Activated CD4-positive, CD25-positive, alpha-beta regulatory T cell treated with anti-CD3 and anti-CD28 coated beads, Interleukin-2, amount 50 U/mL, for 16 hours (primary cell): Measurements from ENCODE around the gene KCNMA1.
"Not testable (repeated sequence)": the region's sequence is repeated elsewhere in the genome, so short reads cannot be mapped to it uniquely, and the experiment has no call there.

Source experiments
- DNase-seq: peaks from one replicate; pipeline ENCODE4 v3.0.0-alpha.2; 2020; ENCODE audit warnings: low read depth, low spot score

The KCNMA1 gene

DNA sequence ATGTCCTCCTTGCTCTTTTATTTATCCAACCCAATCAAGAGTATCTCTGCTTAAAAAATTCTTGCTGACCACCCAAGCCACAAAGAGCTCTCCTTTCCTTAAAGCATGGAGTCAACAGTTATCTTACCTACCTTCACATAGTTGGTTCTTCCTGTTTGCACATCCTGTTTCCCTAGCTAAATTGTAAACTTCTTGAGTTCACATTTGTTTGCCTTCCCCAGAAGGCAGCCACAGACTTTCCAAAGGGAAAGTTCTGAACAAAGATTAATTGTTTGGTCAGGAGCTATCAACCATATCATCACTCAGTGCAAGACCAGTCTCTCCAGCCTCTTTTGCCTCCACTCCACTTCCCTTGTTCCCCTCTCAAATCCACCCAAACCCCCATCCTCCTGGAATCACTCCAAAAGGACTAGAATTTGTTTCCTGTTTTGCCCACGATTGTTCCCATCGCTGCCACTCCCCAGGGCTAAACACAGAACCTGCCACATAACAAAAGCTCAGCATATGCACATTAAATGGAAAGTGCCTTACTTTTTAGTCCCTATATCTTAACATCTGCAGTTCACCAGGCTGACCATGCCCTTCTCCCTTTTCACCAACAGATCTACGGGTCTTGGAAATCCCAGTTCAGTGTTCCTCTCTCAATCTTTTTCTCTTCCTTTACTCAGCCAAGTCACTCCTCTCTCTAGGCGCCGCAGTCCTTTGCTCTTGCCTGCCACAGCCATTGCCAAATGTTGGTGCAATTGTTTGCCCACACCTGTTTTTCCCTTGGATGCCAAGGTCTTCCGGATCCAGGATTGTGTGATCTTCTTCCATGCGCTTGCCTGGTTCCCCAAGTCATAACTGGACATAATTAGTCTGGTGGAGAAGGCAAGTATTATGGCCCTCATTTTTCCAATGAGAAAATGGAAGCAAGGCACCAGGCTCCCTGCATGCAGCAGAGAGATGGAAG is 265.5 kb downstream of the KCNMA1 start:
- no peak for DNase-seq

DNA sequence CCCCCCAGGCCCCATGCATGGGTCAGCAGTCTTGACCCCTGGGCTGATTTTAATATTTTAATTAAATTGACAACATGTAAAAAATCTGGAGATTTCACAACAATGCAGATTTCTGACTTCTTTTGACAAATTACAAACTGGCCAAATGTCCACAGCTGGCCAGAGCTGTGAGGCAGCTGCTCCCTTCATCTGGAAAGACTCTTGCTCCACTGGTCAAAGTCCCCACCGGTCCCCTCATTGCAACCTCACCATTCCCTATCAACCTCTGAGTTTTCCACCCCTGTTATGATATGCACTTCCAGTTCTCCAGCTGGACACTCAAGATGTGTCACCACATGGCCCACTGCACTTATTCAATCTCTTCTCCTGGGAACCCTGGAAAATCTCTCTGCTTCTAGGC is 266.2 kb downstream of the KCNMA1 start:
- no peak for DNase-seq

DNA sequence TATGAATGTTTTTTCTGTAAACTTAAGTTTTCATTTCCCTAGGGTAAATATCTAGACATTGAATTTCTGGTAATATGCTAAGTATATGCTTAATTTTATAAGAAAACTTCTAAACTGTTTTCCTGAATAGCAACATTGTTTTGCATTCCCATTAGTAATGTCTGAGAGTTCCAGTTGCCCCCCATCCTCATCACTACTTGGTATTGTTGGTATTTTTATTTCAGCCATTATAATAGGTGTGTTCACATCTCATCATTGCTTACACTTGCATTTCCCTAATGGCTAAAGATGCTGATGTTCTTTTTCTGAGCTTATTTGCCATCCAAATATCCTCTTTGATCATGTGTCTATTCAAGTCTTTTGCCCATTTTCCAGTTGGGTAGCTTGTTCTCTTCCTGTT is 269.6 kb downstream of the KCNMA1 start:
- DNase-seq, result no peak

DNA sequence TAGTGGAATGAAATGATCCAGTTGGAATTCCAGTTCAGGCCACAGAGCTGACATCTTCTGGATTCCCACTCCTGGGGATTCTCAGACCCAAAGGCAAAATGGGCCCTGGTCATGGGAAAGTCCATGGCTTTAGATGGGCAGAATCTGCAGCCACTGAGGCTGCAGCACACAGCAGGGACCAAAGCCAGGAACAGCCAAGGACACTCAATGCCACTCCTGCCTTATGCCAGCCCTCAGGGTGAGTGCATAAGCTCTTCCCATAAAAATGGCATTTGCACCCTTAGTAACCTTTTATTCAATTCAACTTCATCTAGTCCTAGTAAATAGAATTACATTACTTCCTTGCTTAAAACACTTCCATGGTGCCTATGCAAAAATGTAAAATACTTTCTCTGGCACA is 274.4 kb downstream of the KCNMA1 start:
- no peak for DNase-seq

DNA sequence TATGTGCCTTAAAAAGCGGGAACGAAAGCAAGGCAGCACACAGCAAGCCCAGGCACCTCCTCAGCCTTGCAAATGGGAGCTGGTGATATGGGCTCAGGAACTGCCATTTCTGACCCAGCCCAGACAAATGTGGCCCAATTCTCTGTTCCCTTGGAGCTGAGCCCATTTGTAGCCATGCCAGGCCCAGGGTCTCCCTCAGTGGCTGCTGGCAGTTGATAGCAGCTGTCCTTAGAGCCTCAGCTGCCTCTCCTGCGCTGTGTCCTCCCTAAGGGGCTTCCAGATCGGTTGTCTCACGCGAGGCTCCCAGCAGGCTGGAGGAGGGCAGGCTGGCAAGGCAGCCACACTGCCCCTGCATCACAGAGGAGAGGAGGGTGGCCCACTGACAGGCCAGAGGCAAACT is 275.8 kb downstream of the KCNMA1 start:
- DNase-seq, result no peak

DNA sequence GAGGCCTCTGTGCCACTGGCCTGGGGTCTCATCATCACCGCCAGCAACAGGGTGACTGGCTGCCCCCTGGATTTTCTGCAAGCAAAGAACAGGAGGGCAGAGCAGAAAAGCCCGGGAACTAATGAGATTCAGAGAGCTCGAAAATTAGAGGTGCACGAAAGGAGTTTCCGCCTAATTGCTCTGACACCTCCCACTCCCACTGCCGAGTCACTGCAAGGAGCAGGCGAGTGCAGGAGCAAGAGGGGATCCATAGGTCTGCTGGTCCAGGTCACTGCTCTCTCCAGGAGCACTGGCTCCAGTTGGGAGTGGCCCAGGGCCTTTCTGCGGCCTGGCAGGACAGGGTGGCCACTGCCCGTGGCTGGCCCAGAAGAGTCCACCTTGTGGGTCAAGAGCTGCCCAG is 276.2 kb downstream of the KCNMA1 start:
- DNase-seq, result no peak

DNA sequence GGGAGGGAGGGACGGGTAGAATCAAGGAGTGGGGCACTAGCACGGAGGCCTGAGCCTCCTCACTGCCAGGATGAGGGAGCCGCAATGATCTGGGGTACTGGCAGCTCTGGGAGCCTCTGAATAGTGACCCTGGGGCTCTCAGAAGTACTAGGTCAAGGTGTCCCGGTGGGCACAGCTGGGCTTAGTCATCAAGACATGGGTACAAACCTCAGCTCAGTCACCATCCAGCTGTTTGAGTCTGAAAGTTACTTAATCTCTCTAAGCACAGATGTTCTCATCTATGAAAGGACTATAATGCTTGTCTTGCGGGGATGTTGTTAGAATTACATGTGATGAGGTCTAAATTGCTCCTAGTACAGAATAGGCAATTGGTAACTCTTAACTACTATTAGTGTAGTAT is 276.8 kb downstream of the KCNMA1 start:
- no peak for DNase-seq

DNA sequence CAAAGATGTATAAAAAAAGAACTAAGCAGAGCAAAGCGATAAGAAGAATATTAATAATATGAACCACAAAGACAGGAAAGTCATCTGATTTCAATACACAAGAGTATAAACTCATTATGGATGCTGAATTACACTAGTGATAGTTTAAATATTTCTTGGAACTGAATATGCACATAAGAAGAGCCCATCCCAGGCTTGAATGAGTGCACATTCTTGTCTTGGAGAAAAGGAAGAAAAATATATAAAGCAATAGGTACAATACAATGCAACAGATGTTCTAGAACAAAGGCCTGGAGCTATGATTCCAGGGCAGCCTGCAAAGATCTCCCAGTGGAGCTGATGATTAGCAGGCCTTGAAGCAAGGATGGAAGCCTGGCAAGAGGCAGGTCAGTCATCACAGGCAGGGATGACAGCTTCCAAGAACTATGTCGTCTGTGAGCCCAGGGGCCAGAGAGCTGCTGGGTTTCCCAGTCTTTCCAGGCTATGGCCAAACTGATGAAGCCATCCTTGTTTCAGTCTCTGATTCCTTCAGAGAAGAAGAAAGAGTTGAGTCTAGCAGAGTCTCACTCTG is 277.6 kb downstream of the KCNMA1 start:
- no peak for DNase-seq

DNA sequence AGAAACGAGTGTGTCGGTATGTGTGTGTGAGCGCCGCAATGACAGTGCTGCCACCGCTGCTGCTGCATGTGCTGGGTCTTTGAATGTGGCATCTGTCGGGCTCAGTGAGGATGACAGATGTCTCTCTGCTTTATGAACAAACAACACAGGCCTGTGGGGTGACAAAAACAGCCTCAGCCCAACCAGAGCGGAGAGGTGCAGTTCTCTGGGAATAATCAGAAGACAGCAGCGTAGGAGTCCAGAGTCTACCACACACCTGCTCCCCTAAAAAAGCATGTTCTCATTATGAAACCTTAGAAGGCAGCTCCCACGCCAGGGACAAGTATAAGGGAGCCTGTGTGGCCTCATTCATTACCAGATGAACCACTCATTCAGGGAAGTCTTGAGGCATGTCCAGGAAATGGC is 278.3 kb downstream of the KCNMA1 start:
- DNase-seq, result no peak

DNA sequence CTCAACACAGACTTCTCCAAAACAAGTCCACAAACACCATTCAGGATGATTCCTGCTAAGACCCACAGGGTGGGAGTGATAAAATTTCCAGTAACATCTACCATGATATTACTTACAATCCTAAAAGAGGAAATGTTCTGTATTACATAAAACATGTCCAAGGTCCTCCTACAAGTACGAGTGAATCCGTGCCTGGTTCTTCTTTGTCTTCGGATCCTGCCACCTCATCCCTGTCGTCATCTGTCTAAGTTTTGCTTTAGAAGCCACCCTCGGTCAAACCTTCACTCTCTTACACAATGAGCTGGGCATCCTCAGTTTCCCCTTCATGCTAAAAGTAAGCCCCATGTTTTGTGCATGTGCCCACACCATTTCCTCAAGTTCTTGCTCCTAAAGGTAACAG is 279.0 kb downstream of the KCNMA1 start:
- DNase-seq, result no peak

DNA sequence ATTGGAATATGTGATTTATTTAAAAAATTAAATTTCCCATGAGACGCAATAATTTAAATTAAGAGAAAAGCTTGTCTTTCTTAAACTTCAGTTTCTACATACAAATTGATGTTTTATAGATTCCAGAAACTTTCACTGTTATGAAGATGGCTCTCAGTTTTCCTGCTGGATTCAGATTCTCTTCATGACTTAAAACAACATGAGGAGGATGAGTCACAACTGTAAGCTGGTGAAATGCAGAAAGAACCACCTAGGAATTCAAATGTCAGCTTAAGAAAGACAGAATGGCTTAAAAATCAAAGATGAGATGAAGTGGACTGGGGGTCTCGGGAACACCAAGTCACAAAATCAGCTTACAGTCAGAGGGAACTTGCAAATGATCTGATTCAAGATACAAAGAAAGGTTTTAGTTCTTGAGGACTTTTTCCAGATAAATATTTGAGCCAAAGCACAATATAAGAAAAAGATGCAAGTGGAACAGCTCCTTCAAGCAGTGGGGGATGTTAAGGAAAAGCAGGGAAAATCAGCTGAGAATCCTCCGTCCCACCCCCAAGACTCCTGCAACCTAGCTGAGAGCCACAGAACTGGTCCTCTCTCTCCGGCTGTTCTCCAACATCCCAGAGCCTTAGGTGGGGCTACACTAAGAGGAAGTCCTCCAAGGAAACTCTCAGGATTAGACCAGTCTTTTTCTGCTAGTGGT is 279.8 kb downstream of the KCNMA1 start:
- DNase-seq, result no peak

DNA sequence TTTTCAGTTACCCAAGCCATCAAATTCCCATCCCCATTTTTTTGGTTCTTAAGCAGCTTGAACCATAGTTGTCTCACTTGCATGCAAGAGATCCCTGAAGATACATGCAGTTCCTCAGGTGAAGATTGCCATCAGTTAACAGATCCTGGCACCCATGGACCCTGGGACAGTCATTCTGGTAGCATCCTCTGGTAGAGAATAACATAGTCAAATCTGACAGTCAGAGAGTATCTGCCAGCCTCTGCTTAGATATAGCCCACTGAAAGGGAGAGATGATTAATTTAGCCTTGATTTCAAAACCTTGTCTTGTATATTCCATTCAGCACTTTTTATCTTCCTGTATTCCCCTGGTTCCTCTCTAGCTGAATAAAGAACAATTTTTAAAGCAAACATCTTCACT is 280.4 kb downstream of the KCNMA1 start:
- DNase-seq, result no peak

DNA sequence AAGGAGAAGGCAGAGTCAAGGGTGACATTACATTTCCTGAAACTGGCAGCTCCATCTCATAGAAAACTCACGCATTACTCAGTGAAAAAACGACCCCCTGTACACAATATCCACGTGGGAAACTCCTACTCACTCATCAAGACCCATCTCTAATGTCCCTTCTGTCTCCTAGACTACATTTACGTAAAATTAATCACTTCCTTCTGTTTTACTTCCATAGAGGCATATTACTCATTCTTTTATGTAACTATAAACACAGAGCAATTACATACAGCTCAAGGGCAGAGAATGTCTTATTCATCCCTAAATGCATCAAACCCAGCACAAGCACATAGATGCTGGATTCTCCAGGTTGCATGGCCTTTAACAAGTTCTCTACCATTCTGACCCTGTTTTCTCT is 281.8 kb downstream of the KCNMA1 start:
- no peak for DNase-seq

DNA sequence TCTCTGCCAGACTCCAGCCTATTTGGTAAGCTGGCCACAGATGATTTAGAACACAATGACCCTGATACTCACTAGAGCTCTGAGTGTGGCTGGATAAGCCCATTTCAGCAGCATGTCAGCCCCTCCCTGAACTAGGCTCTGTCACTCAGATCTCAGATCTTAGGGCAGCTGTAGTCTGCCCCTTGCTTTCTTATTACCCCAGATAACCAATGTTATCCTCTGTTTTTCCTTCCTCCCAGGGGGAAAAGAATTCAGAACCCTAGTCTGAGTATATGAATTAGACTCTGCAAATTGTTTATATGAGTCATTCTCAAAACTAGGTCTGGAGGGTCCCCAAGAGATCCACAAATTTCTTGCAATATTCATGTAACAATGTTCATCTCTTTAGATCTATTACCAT is 286.2 kb downstream of the KCNMA1 start:
- DNase-seq, result no peak

DNA sequence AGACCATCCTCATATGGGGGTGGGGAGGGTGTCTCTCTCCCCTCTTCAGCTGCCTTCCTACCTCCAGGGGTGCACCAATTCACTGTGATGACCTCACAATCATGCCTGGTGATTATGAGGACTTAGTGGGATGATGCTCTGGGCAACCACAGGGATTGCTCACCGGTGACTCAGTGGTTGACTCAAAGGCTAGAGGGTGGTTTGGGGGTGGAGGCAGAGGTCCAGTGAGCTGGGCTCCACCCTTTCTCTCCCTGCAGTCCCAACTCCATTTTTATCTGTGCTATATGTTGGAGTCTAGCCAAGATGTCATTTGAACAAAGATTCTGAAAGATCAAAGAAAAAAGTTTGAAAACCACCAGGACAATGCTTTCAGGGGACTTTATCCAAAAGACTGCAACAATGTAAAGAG is 286.9 kb downstream of the KCNMA1 start:
- no peak for DNase-seq

DNA sequence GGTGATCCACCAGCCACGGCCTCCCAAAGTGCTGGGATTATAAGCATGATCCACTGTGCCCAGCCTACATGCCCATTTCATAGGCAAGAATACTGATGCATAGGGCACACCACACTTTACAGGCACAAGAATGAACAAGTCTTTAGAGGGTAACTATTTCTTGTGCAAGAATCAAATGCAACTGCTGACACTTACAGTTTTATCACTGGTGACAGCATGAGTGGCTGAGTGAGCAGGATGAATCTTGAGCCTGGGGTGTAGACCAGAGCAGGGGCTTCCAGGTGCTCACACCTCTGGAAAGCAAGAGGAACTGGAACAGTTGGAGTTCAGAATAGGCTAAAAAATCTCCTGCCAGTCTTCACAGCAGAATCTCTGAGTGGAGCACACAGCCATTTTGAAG is 287.5 kb downstream of the KCNMA1 start:
- DNase-seq, result no peak

DNA sequence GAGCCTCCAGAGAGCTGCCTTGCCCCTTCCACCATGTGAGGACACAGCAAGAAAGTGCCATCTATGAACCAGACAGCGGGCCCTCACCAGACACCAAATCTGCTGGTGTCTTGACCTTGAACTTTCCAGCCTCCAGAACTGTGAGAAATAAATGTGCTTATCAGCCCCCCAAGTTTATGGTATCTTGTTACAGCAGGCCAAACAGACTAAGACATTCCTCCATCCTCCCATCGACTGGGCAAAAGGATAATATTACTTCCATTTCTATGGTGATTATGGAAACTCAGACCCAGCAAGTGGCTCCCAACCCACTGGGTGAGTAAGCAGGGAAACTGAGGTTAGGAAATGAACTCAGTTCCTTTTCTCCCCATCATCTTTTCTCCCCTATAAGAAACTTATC is 288.4 kb downstream of the KCNMA1 start:
- no peak for DNase-seq

DNA sequence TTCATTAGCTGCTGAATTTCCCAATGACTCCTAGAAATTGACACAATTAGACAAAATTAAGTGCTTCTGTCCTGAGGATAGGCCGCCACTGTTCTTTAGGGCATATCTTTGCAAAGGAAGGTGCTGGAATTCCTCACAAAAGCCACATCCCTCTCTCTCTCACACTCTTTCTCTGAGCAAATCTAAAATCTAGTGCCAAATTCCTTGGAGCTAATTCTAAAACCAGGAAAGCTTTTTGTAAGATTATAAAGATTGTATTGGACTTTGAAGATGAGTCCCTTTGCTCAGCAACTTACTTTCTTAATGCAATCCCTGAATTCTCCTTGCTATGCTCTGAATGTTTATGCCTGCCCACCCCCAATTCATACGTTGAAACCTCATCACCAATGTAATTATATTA is 288.9 kb downstream of the KCNMA1 start:
- no peak for DNase-seq

DNA sequence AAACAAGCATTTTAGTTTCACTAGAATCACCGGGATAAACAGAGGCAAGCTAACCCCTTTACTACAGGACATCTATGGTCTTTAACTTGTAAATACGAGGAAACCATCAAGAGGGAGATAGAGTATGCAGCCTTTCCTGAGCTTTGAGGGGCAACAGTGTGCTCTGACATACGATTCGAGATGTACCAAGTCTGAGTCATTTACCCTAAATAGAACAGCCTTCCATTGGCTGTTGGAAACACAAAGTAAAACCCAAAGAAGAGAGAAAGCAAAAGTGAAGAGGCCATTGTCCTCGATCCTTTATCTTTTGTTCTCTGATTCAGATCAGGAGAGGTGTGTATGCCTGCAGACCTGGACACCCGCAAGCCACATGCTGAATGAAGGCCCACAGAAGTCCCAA is 289.5 kb downstream of the KCNMA1 start:
- DNase-seq, result no peak

DNA sequence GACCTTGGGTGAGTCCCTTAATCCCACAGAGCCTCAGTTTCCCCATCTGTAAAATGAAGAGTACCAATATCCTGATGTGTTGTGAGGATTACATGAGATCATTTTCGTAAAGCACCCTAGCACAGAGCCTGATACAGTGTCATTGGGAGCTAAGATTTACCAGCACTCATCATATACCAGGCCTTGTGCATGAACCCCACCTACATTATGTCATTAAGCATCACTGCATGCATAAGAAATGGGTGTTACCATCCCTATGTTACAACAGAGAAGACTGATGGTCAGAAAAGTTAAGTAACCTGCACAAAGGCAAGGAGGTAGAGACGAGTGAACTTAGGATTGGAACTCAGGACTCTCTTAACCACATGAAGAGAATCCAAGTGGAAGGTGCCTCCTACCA is 290.6 kb downstream of the KCNMA1 start:
- DNase-seq, result no peak

DNA sequence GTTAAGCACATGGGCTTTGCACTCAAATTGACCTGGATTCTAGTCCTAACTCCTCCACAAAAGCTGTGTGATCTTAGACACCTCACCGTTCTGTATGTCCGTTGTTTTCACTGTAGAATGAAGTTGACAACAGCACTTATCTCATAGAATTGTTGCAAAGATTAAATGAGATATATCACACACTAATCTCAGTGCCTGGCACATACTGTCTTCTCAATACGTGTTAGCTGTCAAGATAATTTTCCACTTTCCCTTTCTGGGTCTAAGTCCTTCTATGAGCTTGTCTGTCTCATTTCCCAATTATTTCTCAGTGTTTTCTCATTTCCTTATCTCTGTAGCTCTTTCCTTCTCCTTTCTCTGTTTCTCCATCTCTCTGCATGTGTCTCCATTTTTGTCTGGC is 296.6 kb downstream of the KCNMA1 start:
- DNase-seq, result no peak

DNA sequence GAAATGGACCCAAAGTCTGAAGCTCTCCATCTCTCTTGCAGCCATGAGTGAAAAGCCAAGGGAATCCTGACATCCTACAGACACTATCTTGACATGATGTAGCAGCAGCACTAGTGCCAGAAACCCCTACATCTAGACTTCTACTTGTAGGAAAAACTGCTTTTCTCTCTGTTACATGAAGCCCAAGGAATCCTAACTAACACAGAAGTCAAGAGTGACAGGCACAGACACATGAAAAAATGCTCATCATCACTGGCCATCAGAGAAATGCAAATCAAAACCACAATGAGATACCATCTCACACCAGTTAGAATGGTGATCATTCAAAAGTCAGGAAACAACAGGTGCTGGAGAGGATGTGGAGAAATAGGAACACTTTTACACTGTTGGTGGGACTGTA is 297.7 kb downstream of the KCNMA1 start:
- DNase-seq, result not testable (repeated sequence)

DNA sequence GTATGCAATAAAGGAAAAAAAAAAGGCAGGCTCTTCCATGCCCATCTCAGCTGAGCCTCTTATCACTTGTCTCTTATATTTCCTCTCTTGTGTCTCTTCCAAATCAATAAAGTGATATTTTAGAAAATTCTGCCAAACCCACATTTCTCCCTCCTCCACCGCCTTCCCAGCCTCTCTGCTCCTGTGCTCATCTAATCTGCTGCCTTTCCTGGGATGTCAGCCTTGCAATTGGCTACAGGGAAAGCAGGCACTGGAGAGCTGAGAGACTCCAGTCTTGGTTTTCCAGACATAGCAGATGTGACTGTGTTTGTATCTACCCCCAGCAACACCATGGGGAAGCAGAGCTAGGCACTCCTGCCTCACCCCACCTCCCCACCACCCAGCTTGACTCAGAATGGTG is 298.4 kb downstream of the KCNMA1 start:
- DNase-seq, result no peak
